Measurements from ENCODE around the gene TRAPPC3L.

Gene TRAPPC3L

GRCh38 chr6:116556065-116556464, 10.6 kb upstream of the TRAPPC3L start:
- no peaks in the 10 kb centered on the region for H3K9me3 ChIP-seq (ENCODE audit: control insufficient read depth, low read depth, low read length)
- H3K36me3 ChIP-seq (ENCODE audit: control insufficient read depth, low read depth, low read length), result no peaks in the 10 kb centered on the region
- no peaks in the 10 kb centered on the region for H3K4me1 ChIP-seq (ENCODE audit: control insufficient read depth, low read depth, low read length)
- H3K4me3 ChIP-seq (ENCODE audit: low read length), result no peak overlapping the region
- H3K9ac ChIP-seq (ENCODE audit: low read length), result no peak overlapping the region
- H3K27ac ChIP-seq (ENCODE audit: low read length), result no peak overlapping the region
- H3K27me3 ChIP-seq (ENCODE audit: control insufficient read depth, insufficient read depth, low read length), result no peaks in the 10 kb centered on the region

DNA sequence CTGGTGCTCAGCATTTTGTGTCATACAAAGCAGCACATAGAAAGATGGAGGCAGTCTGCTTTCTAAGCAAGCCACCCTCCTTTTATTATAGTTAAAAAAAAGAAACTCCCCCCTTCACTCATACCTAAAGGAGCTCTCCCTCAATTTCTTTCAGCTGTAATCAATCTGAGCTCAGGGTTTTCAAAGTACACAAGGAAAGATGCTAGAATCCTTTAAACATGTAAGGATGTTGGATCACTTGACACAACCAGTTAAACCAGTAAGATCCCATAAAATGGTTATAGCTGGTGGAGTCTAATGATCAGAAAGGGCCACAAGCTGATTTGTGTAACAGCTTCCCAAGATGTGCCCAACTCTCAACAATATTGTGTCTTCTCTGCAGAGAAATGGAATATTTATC, 8.0 kb upstream of the TRAPPC3L start, which contains the start of gene CALHM4:
Gene CALHM4 (plus strand): TSS at position 301 of the 400 bp plus-strand sequence. CDS start 43 bp downstream, at position 344.
- Histone ChIP-seq H3K27ac (ENCODE audit: low read length) (no peak within 1 kb of the TSS), H3K9ac (ENCODE audit: low read length) (no peak within 1 kb of the TSS), H3K36me3 (ENCODE audit: control insufficient read depth, low read depth, low read length) (no peaks in the 10 kb centered on the region), H3K4me3 (ENCODE audit: low read length) (no peak within 1 kb of the TSS), H3K4me1 (ENCODE audit: control insufficient read depth, low read depth, low read length) (no peaks in the 10 kb centered on the region), H3K9me3 (ENCODE audit: control insufficient read depth, low read depth, low read length) (no peaks in the 10 kb centered on the region), H3K27me3 (ENCODE audit: control insufficient read depth, insufficient read depth, low read length) (no peaks in the 10 kb centered on the region)

GRCh38 chr6:116550796-116551195, 5.3 kb upstream of the TRAPPC3L start:
- H3K4me3 ChIP-seq (ENCODE audit: low read length), result no peak overlapping the region
- no peaks in the 10 kb centered on the region for H3K27me3 ChIP-seq (ENCODE audit: control insufficient read depth, insufficient read depth, low read length)
- H3K9me3 ChIP-seq (ENCODE audit: control insufficient read depth, low read depth, low read length), result no peaks in the 10 kb centered on the region
- no peaks in the 10 kb centered on the region for H3K4me1 ChIP-seq (ENCODE audit: control insufficient read depth, low read depth, low read length)
- H3K27ac ChIP-seq (ENCODE audit: low read length), result no peak overlapping the region
- H3K9ac ChIP-seq (ENCODE audit: low read length), result no peak overlapping the region
- H3K36me3 ChIP-seq (ENCODE audit: control insufficient read depth, low read depth, low read length), result no peaks in the 10 kb centered on the region

DNA sequence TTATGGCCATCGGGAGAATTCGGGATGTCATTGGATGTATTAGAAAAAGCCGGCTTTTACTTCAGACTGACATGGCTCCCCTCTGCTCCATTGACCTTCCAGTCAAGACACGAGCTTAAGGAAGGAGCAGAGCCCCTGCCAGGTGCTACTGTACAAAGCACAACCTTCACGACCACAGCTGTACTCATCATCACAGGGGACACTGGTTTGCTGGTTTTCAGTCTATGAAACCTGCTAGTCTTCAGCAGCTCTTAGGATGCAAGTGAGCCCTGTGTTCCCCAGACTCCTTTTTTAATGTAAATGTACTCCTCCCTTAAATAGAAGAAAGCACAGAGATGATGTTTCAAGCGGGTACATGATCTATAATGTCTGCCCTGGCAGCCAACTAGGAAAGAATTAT, 1.9 kb upstream of the TRAPPC3L start:
- Histone ChIP-seq H3K4me3 (ENCODE audit: low read length) (no peak overlapping the region), H3K9ac (ENCODE audit: low read length) (no peak overlapping the region), H3K27me3 (ENCODE audit: control insufficient read depth, insufficient read depth, low read length) (no peaks in the 10 kb centered on the region), H3K4me1 (ENCODE audit: control insufficient read depth, low read depth, low read length) (no peaks in the 10 kb centered on the region), H3K9me3 (ENCODE audit: control insufficient read depth, low read depth, low read length) (no peaks in the 10 kb centered on the region), H3K27ac (ENCODE audit: low read length) (no peak overlapping the region), H3K36me3 (ENCODE audit: control insufficient read depth, low read depth, low read length) (no peaks in the 10 kb centered on the region)

DNA sequence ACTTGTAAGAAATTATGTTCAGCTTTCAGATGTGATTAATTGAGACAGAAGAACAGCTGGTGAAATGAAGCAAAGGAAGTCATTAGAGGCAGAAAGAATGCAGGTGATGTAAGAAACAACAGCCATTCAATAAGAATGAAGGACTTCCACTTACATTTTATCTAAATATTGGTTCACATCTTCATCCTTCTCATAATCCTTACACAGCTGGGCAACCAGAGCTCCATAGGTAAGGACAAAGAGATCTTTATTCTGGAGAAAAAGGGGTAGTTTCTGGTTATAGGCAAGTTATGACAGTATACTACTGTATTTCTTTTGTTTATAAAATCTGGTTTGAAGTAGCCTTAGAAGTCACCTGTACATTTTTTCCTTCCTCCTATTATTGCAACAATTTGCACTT, 2.3 kb downstream of the TRAPPC3L start:
- Histone ChIP-seq H3K9ac (ENCODE audit: low read length) (no peak overlapping the region), H3K36me3 (ENCODE audit: control insufficient read depth, low read depth, low read length) (no peaks in the 10 kb centered on the region), H3K4me3 (ENCODE audit: low read length) (no peak overlapping the region), H3K27me3 (ENCODE audit: control insufficient read depth, insufficient read depth, low read length) (no peaks in the 10 kb centered on the region), H3K4me1 (ENCODE audit: control insufficient read depth, low read depth, low read length) (no peaks in the 10 kb centered on the region), H3K27ac (ENCODE audit: low read length) (no peak overlapping the region), H3K9me3 (ENCODE audit: control insufficient read depth, low read depth, low read length) (no peaks in the 10 kb centered on the region)

- H3K36me3 ChIP-seq (ENCODE audit: control insufficient read depth, low read depth, low read length), result no peaks in the 10 kb centered on the region
- no peaks in the 10 kb centered on the region for H3K9me3 ChIP-seq (ENCODE audit: control insufficient read depth, low read depth, low read length)
- H3K4me3 ChIP-seq (ENCODE audit: low read length), result no peak overlapping the region
- H3K4me1 ChIP-seq (ENCODE audit: control insufficient read depth, low read depth, low read length), result no peaks in the 10 kb centered on the region
- no peak overlapping the region for H3K9ac ChIP-seq (ENCODE audit: low read length)
- no peak overlapping the region for H3K27ac ChIP-seq (ENCODE audit: low read length)
- no peaks in the 10 kb centered on the region for H3K27me3 ChIP-seq (ENCODE audit: control insufficient read depth, insufficient read depth, low read length)
Measured at GRCh38 chr6:116542426-116542825, 3.1 kb downstream of the TRAPPC3L start.

- Histone ChIP-seq H3K4me3 (ENCODE audit: low read length) (no peak overlapping the region), H3K27ac (ENCODE audit: low read length) (no peak overlapping the region), H3K27me3 (ENCODE audit: control insufficient read depth, insufficient read depth, low read length) (no peaks in the 10 kb centered on the region), H3K9me3 (ENCODE audit: control insufficient read depth, low read depth, low read length) (no peaks in the 10 kb centered on the region), H3K4me1 (ENCODE audit: control insufficient read depth, low read depth, low read length) (peaks cover 11% of the 10 kb centered on the region), H3K36me3 (ENCODE audit: control insufficient read depth, low read depth, low read length) (no peaks in the 10 kb centered on the region), H3K9ac (ENCODE audit: low read length) (no peak overlapping the region)
Measured at GRCh38 chr6:116536216-116536621, 9.3 kb downstream of the TRAPPC3L start.

GRCh38 chr6:116535109-116535508, 10.4 kb downstream of the TRAPPC3L start:
- H3K27ac ChIP-seq (ENCODE audit: low read length), result no peak overlapping the region
- H3K27me3 ChIP-seq (ENCODE audit: control insufficient read depth, insufficient read depth, low read length), result no peaks in the 10 kb centered on the region
- H3K36me3 ChIP-seq (ENCODE audit: control insufficient read depth, low read depth, low read length), result no peaks in the 10 kb centered on the region
- H3K9me3 ChIP-seq (ENCODE audit: control insufficient read depth, low read depth, low read length), result no peaks in the 10 kb centered on the region
- peaks cover 14% of the 10 kb centered on the region for H3K4me1 ChIP-seq (ENCODE audit: control insufficient read depth, low read depth, low read length)
- no peak overlapping the region for H3K4me3 ChIP-seq (ENCODE audit: low read length)
- H3K9ac ChIP-seq (ENCODE audit: low read length), result no peak overlapping the region

- Histone ChIP-seq H3K27me3 (ENCODE audit: control insufficient read depth, insufficient read depth, low read length) (no peaks in the 10 kb centered on the region), H3K4me1 (ENCODE audit: control insufficient read depth, low read depth, low read length) (peaks cover 22% of the 10 kb centered on the region), H3K9me3 (ENCODE audit: control insufficient read depth, low read depth, low read length) (no peaks in the 10 kb centered on the region), H3K27ac (ENCODE audit: low read length) (no peak overlapping the region), H3K4me3 (ENCODE audit: low read length) (no peak overlapping the region), H3K36me3 (ENCODE audit: control insufficient read depth, low read depth, low read length) (no peaks in the 10 kb centered on the region), H3K9ac (ENCODE audit: low read length) (no peak overlapping the region)
Measured at GRCh38 chr6:116533233-116533957, 12.1 kb downstream of the TRAPPC3L start.

- no peak overlapping the region for H3K27ac ChIP-seq (ENCODE audit: low read length)
- H3K4me3 ChIP-seq (ENCODE audit: low read length), result no peak overlapping the region
- no peaks in the 10 kb centered on the region for H3K36me3 ChIP-seq (ENCODE audit: control insufficient read depth, low read depth, low read length)
- H3K9ac ChIP-seq (ENCODE audit: low read length), result no peak overlapping the region
- H3K9me3 ChIP-seq (ENCODE audit: control insufficient read depth, low read depth, low read length), result no peaks in the 10 kb centered on the region
- H3K4me1 ChIP-seq (ENCODE audit: control insufficient read depth, low read depth, low read length), result peaks cover 22% of the 10 kb centered on the region
- H3K27me3 ChIP-seq (ENCODE audit: control insufficient read depth, insufficient read depth, low read length), result no peaks in the 10 kb centered on the region
Measured at GRCh38 chr6:116531675-116532570, 13.6 kb downstream of the TRAPPC3L start.

DNA sequence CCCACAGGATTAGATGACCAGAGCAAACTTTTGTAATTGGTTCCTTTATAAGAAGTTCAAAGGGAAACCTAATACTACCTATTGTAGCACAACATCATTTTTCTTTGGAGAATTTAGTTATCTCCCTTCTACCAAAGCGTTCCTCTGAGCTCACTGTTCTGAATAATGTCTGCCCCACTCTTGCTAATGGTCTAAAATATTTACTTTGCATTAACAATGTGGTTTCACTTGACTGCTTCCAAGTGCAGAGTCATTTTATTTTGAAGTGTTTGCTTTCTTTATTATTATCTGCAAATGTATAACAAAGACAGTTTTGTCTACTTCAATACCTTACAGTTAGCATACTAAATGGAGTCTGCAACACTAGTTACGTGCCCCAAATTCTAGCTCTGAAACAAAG, 15.0 kb downstream of the TRAPPC3L start:
- peaks cover 22% of the 10 kb centered on the region for H3K4me1 ChIP-seq (ENCODE audit: control insufficient read depth, low read depth, low read length)
- no peak overlapping the region for H3K4me3 ChIP-seq (ENCODE audit: low read length)
- no peaks in the 10 kb centered on the region for H3K27me3 ChIP-seq (ENCODE audit: control insufficient read depth, insufficient read depth, low read length)
- H3K9ac ChIP-seq (ENCODE audit: low read length), result no peak overlapping the region
- H3K27ac ChIP-seq (ENCODE audit: low read length), result no peak overlapping the region
- no peaks in the 10 kb centered on the region for H3K9me3 ChIP-seq (ENCODE audit: control insufficient read depth, low read depth, low read length)
- H3K36me3 ChIP-seq (ENCODE audit: control insufficient read depth, low read depth, low read length), result no peaks in the 10 kb centered on the region
